ENCODE results near the gene ANKH.

DNA sequence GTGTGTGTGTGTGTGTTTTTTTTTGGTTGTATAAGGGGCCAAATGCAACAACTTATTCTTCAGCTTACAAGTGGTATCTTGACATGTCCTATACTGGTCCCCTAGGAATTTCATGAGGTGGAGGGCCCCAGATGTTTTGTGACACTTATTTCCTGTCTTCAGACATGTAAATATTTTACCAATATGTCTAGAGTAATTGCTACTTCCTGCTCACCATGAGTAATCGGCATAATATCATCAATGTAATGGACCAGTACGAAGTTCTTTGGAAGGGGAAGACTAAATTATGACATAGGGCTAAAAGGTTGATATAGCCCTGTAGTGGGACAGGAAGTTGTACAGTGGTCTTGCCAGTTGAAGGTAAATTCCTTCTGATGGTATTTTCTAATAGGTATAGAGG is 210.7 kb downstream of the ANKH start:
- TF ChIP-seq POLR2A (IDR thresholded peaks at IDR 0.05) (no peak), POLR2AphosphoS5 (IDR thresholded peaks at IDR 0.05) (no peak)
- TF ChIP-seq, protein P1, sequence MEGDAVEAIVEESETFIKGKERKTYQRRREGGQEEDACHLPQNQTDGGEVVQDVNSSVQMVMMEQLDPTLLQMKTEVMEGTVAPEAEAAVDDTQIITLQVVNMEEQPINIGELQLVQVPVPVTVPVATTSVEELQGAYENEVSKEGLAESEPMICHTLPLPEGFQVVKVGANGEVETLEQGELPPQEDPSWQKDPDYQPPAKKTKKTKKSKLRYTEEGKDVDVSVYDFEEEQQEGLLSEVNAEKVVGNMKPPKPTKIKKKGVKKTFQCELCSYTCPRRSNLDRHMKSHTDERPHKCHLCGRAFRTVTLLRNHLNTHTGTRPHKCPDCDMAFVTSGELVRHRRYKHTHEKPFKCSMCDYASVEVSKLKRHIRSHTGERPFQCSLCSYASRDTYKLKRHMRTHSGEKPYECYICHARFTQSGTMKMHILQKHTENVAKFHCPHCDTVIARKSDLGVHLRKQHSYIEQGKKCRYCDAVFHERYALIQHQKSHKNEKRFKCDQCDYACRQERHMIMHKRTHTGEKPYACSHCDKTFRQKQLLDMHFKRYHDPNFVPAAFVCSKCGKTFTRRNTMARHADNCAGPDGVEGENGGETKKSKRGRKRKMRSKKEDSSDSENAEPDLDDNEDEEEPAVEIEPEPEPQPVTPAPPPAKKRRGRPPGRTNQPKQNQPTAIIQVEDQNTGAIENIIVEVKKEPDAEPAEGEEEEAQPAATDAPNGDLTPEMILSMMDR (IDR thresholded peaks at IDR 0.05) = no peak
